Endothelial cell of umbilical vein (primary cell): ENCODE results near the gene PKD1. TPM values are rescaled to one million over a fixed set of nuclear protein-coding genes. Genes with fewer than 3 reads are reported as not detected.

Experiments
- BruUV-seq: library from RNA; stranded (reverse); fragments of 400-500 nt; replicated peaks from 2 replicates; lab custom pipeline; 2021; lab: Mats Ljungman, UMichigan
- CTCF ChIA-PET: fragments of 300-600, 350-600 bp; sonication (Branson Sonifier 250); formaldehyde crosslinking; loops from one replicate; lab custom pipeline; 2021; ENCODE audit warnings: antibody characterized with exemption, inconsistent platforms; lab: Charles Lee
- POLR2A ChIA-PET: fragments of 300-600, 350-600 bp; sonication (Branson Sonifier 250); formaldehyde crosslinking; loops from one replicate; lab custom pipeline; 2021; ENCODE audit warnings: antibody characterized with exemption, inconsistent platforms; lab: Charles Lee
- DNase-seq: peaks from one replicate; pipeline ENCODE4 v3.0.0-alpha.2; 2011; ENCODE audit warnings: low read depth, low spot score
- FAIRE-seq: peaks from 2 replicates; lab custom pipeline; 2011; peaks lifted over from hg19 to GRCh38; lab: Jason Lieb, UNC
- H2AFZ ChIP-seq: 2 replicates; pipeline ENCODE4 v1.6.0; 2012; ENCODE audit warnings: low read depth, low read length, control low read depth, inconsistent platforms
- H3K27ac ChIP-seq: 2 replicates; pipeline ENCODE4 v1.5.1; 2011; ENCODE audit warnings: low read depth, mild to moderate bottlenecking, control low read depth, low read length, moderate library complexity; ENCODE audit not compliant: insufficient read depth
- H3K27me3 ChIP-seq, 2 experiments: 2 replicates each; pipeline versions ENCODE4 v1.6.0 to v1.6.1; 2011; ENCODE audit warnings: low read length in 2 of 2, mixed read lengths in 1 of 2; ENCODE audit not compliant: control insufficient read depth in 2 of 2, insufficient read depth in 2 of 2
- H3K36me3 ChIP-seq, 2 experiments: 2 replicates in 1 of 2; 3 replicates in 1 of 2; pipeline ENCODE4 v1.5.1; 2011; ENCODE audit warnings: low read length in 2 of 2, mild to moderate bottlenecking in 1 of 2, moderate library complexity in 1 of 2; ENCODE audit not compliant: control insufficient read depth in 2 of 2, insufficient read depth in 2 of 2; ENCODE audit errors: extremely low read depth in 1 of 2
- H3K4me1 ChIP-seq: 3 replicates; pipeline ENCODE4 v1.5.1; 2011; ENCODE audit warnings: mild to moderate bottlenecking, low read length; ENCODE audit not compliant: control insufficient read depth, insufficient read depth; ENCODE audit errors: extremely low read depth
- H3K4me2 ChIP-seq: 2 replicates; pipeline ENCODE4 v1.6.1; 2011; ENCODE audit warnings: low read length, control low read depth, mixed read lengths; ENCODE audit not compliant: insufficient read depth
- H3K4me3 ChIP-seq, 3 experiments: fragments of 200-600 bp in 1 of 3; sonication (generic), shearing (Covaris generic) in 1 of 3; replicated peaks in 1 of 3; 2 replicates each; pipeline ENCODE4 v1.5.1; 2011 to 2016; ENCODE audit warnings: control low read depth in 3 of 3, low read length in 3 of 3, mild to moderate bottlenecking in 2 of 3, inconsistent platforms in 1 of 3, low read depth in 1 of 3, moderate library complexity in 1 of 3; ENCODE audit not compliant: insufficient read depth in 1 of 3
- H3K79me2 ChIP-seq: 2 replicates; pipeline ENCODE4 v1.6.0; 2012; ENCODE audit warnings: low read length, inconsistent platforms; ENCODE audit not compliant: control insufficient read depth, insufficient read depth
- H3K9ac ChIP-seq: replicated peaks from 2 replicates; pipeline ENCODE3; 2011; ENCODE audit warnings: low read length, control low read depth; ENCODE audit not compliant: insufficient read depth; ENCODE audit errors: extremely low read depth
- H3K9me1 ChIP-seq: replicated peaks from 3 replicates; pipeline ENCODE4 v1.6.0; 2011; ENCODE audit warnings: mild to moderate bottlenecking, low read length; ENCODE audit not compliant: control insufficient read depth, insufficient read depth; ENCODE audit errors: extremely low read depth
- H3K9me3 ChIP-seq: replicated peaks from 2 replicates; pipeline ENCODE4 v1.5.1; 2012; ENCODE audit warnings: low read length, inconsistent platforms; ENCODE audit not compliant: control insufficient read depth, insufficient read depth
- H4K20me1 ChIP-seq: replicated peaks from 2 replicates; pipeline ENCODE3; 2011; ENCODE audit warnings: mild to moderate bottlenecking, low read length; ENCODE audit not compliant: control insufficient read depth, insufficient read depth; ENCODE audit errors: extremely low read depth
- EZH2 ChIP-seq: IDR thresholded peaks from 2 replicates; pipeline ENCODE4 v1.6.1; 2012; ENCODE audit warnings: borderline replicate concordance, low read depth, mild to moderate bottlenecking, moderate library complexity, low read length, inconsistent platforms; ENCODE audit not compliant: severe bottlenecking
- FOS ChIP-seq: IDR thresholded peaks from 2 replicates; pipeline ENCODE4 v1.6.1; 2011; ENCODE audit warnings: mild to moderate bottlenecking, low read length, moderate library complexity, borderline replicate concordance; ENCODE audit not compliant: insufficient read depth
- GATA2 ChIP-seq: IDR thresholded peaks from 2 replicates; pipeline ENCODE4 v1.7.0; 2011; ENCODE audit warnings: low read depth, mild to moderate bottlenecking, moderate library complexity, mixed read lengths, low read length; ENCODE audit not compliant: insufficient read length, insufficient read depth
- JUN ChIP-seq: IDR thresholded peaks from 2 replicates; pipeline ENCODE4 v1.6.1; 2011; ENCODE audit warnings: borderline replicate concordance, low read depth; ENCODE audit not compliant: insufficient read length, insufficient read depth
- MYC ChIP-seq: IDR thresholded peaks from one replicate; pipeline ENCODE4 v1.6.1; 2011; ENCODE audit warnings: mild to moderate bottlenecking, low read depth, low read length
- POLR2A ChIP-seq: IDR thresholded peaks from 2 replicates; pipeline ENCODE4 v1.6.1; 2012; ENCODE audit warnings: low read depth, mild to moderate bottlenecking, control low read depth, low read length
- POLR2AphosphoS5 ChIP-seq: IDR thresholded peaks from 2 replicates; pipeline ENCODE4 v1.6.1; 2012; ENCODE audit warnings: low read depth, mild to moderate bottlenecking, control low read depth, low read length, moderate library complexity; ENCODE audit not compliant: insufficient read depth
- dilution Hi-C: fragments of 300-500 bp; cut with MboI; formaldehyde crosslinking; loops from one replicate; pipeline ENCODE4 v1.15.0; 2019; ENCODE audit warnings: low sequenced_read_pairs; ENCODE audit not compliant: extremely low pct_ligation_motif_present
- intact Hi-C: fragments of 100-400 bp; cut with micrococcal nuclease; formaldehyde crosslinking; loops from one replicate; pipeline ENCODE4 v1.10.0; 2022
- polyA plus RNA-seq, 4 experiments: library from polyadenylated mRNA; depleted of rRNA in 3 of 4; stranded (reverse) in 3 of 4; unstranded in 1 of 4; fragments of >200 nt; gene quantifications; 2 replicates each; pipeline versions ENCODE4 v1.2.1 to v1.2.3, GENCODE V29; 2011 to 2012; ENCODE audit warnings: missing spikeins in 1 of 4
- total RNA-seq: library from RNA; stranded (reverse); gene quantifications from 2 replicates; pipeline ENCODE4 v1.2.3, GENCODE V29; 2021
- TF ChIP-seq, protein P1 (sequence below), 2 donors: IDR thresholded peaks; 1 replicate in 1 of 2; 2 replicates in 1 of 2; pipeline ENCODE4 v1.5.1; 2011; ENCODE audit warnings: low read length in 2 of 2, mild to moderate bottlenecking in 2 of 2, moderate library complexity in 2 of 2, control low read depth in 1 of 2, inconsistent platforms in 1 of 2, low read depth in 1 of 2; ENCODE audit not compliant: insufficient read depth in 1 of 2; ENCODE audit errors: extremely low read depth in 1 of 2

The PKD1 gene
- total and polyA plus RNA-seq, 2 donors (not counting 3 experiments of a cell fraction or from before 2014, with no cell fraction given): 52.5 to 102 TPM

DNA sequence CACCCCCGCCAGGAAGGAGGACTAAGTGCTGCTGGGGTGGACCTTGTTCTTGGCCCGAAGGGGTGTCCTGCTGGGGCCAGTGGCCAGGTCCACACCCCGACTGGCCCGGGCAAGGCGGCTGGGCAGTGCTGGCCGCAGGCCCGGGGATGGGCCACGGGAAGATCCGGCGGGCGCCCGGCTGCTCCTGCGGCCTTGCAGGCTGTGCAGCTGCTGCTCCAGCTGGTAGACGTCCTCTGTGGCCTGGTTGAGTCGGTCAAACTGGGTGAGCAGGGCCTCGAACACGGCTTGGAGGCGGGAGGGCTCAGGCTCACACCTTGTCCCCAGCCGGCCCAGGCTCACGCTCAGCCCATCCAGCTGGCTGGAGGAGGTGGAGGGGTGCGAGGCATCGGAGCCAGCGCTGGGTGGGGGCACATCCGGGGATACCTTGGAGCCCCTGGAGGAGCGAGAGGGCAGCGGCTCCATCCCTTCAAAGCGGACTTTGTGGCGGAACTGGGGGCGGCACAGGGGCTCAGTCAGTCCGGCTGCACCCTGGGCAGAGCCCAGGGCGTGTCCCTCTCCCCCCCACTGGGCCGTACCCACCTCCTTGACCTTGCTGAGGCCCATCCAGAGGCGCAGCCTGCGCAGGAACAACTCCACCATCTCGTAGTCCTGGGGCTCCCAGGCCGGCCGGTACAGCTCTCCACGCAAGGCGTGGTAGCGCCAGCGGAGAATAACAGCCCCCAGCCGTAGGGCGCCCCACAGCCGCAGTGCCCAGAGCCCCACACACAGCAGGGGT is 45.8 kb downstream of the PKD1 start:
- FAIRE-seq: no peak
- Histone ChIP-seq H3K9ac (no peak overlapping the region), H3K27ac (no peak overlapping the region), H3K36me3 (peaks cover 2 to 25% of the 10 kb centered on the region in 2 experiments), H3K79me2 (no peaks in the 10 kb centered on the region), H3K9me1 (no peaks in the 10 kb centered on the region), H3K9me3 (no peaks in the 10 kb centered on the region), H2AFZ (no peak overlapping the region), H3K27me3 (no peaks in the 10 kb centered on the region), H3K4me3 (no peak overlapping the region), H3K4me2 (no peak overlapping the region), H4K20me1 (no peaks in the 10 kb centered on the region), H3K4me1 (peaks cover 5% of the 10 kb centered on the region)
- no peak for DNase-seq
- TF ChIP-seq POLR2A (no peak), FOS (no peak), POLR2AphosphoS5 (peak; percentile 17), JUN (no peak), MYC (no peak), GATA2 (no peak), EZH2 (no peak)
- TF ChIP-seq, protein P1, sequence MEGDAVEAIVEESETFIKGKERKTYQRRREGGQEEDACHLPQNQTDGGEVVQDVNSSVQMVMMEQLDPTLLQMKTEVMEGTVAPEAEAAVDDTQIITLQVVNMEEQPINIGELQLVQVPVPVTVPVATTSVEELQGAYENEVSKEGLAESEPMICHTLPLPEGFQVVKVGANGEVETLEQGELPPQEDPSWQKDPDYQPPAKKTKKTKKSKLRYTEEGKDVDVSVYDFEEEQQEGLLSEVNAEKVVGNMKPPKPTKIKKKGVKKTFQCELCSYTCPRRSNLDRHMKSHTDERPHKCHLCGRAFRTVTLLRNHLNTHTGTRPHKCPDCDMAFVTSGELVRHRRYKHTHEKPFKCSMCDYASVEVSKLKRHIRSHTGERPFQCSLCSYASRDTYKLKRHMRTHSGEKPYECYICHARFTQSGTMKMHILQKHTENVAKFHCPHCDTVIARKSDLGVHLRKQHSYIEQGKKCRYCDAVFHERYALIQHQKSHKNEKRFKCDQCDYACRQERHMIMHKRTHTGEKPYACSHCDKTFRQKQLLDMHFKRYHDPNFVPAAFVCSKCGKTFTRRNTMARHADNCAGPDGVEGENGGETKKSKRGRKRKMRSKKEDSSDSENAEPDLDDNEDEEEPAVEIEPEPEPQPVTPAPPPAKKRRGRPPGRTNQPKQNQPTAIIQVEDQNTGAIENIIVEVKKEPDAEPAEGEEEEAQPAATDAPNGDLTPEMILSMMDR (IDR thresholded peaks at IDR 0.05; ENCODE audit: extremely low read depth in 1 of 2, insufficient read depth in 1 of 2, low read depth in 1 of 2, low read length in 2 of 2): no peak
- BruUV-seq: no TSS peak
- dilution Hi-C loops: no loop called here
- intact Hi-C loops: loop anchor here (2.0 kb wide), 1 partner anchor 67 kb away; no protein-coding TSS in a partner anchor
- POLR2A ChIA-PET: interaction anchor here (1.0 to 1.3 kb wide), 2 partner anchors 46 to 66 kb away, joined by 3 to 7 read pairs; partner anchors contain the start of gene TRAF7
- CTCF ChIA-PET: interaction anchor here (0.5 to 4.0 kb wide), 8 partner anchors 10 to 98 kb away, joined by 3 to 36 read pairs (median 6); partner anchors contain the start of gene NHERF2
